Fibroblast of gingiva (primary cell): ENCODE measurements around the gene GRSF1.
"Not testable (repeated sequence)": the region's sequence is repeated elsewhere in the genome, so short reads cannot be mapped to it uniquely, and the experiment has no call there.

Source experiments
- DNase-seq: peaks from one replicate; pipeline ENCODE4 v3.0.0-alpha.2; 2011; ENCODE audit warnings: low read depth

The GRSF1 gene

GRCh38 chr4:70833675-70834074 lies 6.0 kb downstream of the GRSF1 start:
- DNase-seq = peak; percentile 16

- DNase-seq = no peak
Measured at GRCh38 chr4:70831293-70831692, 8.4 kb downstream of the GRSF1 start.

GRCh38 chr4:70830054-70830453 lies 9.6 kb downstream of the GRSF1 start:
- no peak for DNase-seq

GRCh38 chr4:70829492-70829891 lies 10.2 kb downstream of the GRSF1 start:
- DNase-seq = no peak

- no peak for DNase-seq
Measured at GRCh38 chr4:70829015-70829414, 10.7 kb downstream of the GRSF1 start.

- DNase-seq = peak; percentile 6
Measured at GRCh38 chr4:70818921-70819320, 20.8 kb downstream of the GRSF1 start.

- DNase-seq = no peak
Measured at GRCh38 chr4:70818173-70818855, 21.4 kb downstream of the GRSF1 start.

GRCh38 chr4:70816894-70817293 lies 22.8 kb downstream of the GRSF1 start:
- no peak for DNase-seq

- no peak for DNase-seq
Measured at GRCh38 chr4:70815370-70815769, 24.3 kb downstream of the GRSF1 start.

- DNase-seq = no peak
Measured at GRCh38 chr4:70808151-70808550, 31.5 kb downstream of the GRSF1 start.

GRCh38 chr4:70802928-70803580 lies 36.6 kb downstream of the GRSF1 start:
- no peak for DNase-seq

GRCh38 chr4:70801265-70801809 lies 38.4 kb downstream of the GRSF1 start:
- no peak for DNase-seq

- no peak for DNase-seq
Measured at GRCh38 chr4:70793626-70794025, 46.1 kb downstream of the GRSF1 start.

- DNase-seq = no peak
Measured at GRCh38 chr4:70788733-70789132, 51.0 kb downstream of the GRSF1 start.

- no peak for DNase-seq
Measured at GRCh38 chr4:70787496-70787895, 52.2 kb downstream of the GRSF1 start.

GRCh38 chr4:70783096-70783495 lies 56.6 kb downstream of the GRSF1 start:
- no peak for DNase-seq

GRCh38 chr4:70778888-70779422 lies 60.7 kb downstream of the GRSF1 start:
- no peak for DNase-seq

- no peak for DNase-seq
Measured at GRCh38 chr4:70772929-70773555, 66.6 kb downstream of the GRSF1 start.

- not testable (repeated sequence) for DNase-seq
Measured at GRCh38 chr4:70769396-70769795, 70.3 kb downstream of the GRSF1 start.

GRCh38 chr4:70768301-70768948 lies 71.3 kb downstream of the GRSF1 start:
- DNase-seq = no peak
